OCI-LY3 (cell line): ENCODE results near the gene PPFIBP2.

Source experiments
- H2AFZ ChIP-seq: fragments of 200-600, 300-600 bp; shearing (Covaris generic); 2 replicates; pipeline ENCODE4 v1.6.0; 2014; ENCODE audit warnings: antibody characterized with exemption, low read depth, low read length
- H3K27ac ChIP-seq: fragments of 200-600, 300-600 bp; sonication (generic); 2 replicates; pipeline ENCODE4 v1.5.1; 2014; ENCODE audit warnings: mild to moderate bottlenecking, low read length, moderate library complexity, mixed read lengths
- H3K27me3 ChIP-seq: fragments of 200-600, 300-600 bp; sonication (generic); 2 replicates; pipeline ENCODE4 v1.6.1; 2014; ENCODE audit warnings: low read depth, low read length, mixed read lengths
- H3K36me3 ChIP-seq: fragments of 200-600, 300-600 bp; sonication (generic); replicated peaks from 2 replicates; pipeline ENCODE3; 2014; ENCODE audit warnings: low read depth, low read length, mixed read lengths
- H3K4me1 ChIP-seq: fragments of 300-600, 200-600 bp; sonication (generic); 2 replicates; pipeline ENCODE4 v1.6.1; 2014; ENCODE audit warnings: low read length, mixed read lengths
- H3K4me2 ChIP-seq: fragments of 200-600, 300-600 bp; sonication (generic); 2 replicates; pipeline ENCODE4 v1.6.1; 2014; ENCODE audit warnings: low read length, mixed read lengths
- H3K4me3 ChIP-seq: fragments of 300-600, 200-600 bp; sonication (generic); 2 replicates; pipeline ENCODE4 v1.5.1; 2014; ENCODE audit warnings: antibody characterized with exemption, mild to moderate bottlenecking, low read length, moderate library complexity
- H3K79me2 ChIP-seq: fragments of 300-600, 200-600 bp; shearing (Covaris generic); 2 replicates; pipeline ENCODE4 v1.6.1; 2014; ENCODE audit warnings: mild to moderate bottlenecking, low read length, mixed read lengths
- H3K9ac ChIP-seq: fragments of 300-600, 200-600 bp; shearing (Covaris generic); 2 replicates; pipeline ENCODE4 v1.6.0; 2014; ENCODE audit warnings: mild to moderate bottlenecking, low read length, moderate library complexity
- H3K9me3 ChIP-seq: fragments of 200-600, 300-600 bp; shearing (Covaris generic); 2 replicates; pipeline ENCODE4 v1.6.1; 2014; ENCODE audit warnings: low read length, mixed read lengths; ENCODE audit not compliant: insufficient read depth
- H4K20me1 ChIP-seq: fragments of 200-600, 300-600 bp; sonication (generic); 2 replicates; pipeline ENCODE4 v1.6.1; 2016; ENCODE audit warnings: low read length, mixed read lengths; ENCODE audit not compliant: insufficient read depth
- EZH2phosphoT487 ChIP-seq: fragments of 200-600 bp; shearing (Covaris generic); IDR thresholded peaks from 2 replicates; pipeline ENCODE4 v1.6.1; 2018; ENCODE audit warnings: antibody characterized with exemption, mixed run types, low read depth
- TF ChIP-seq, protein P1 (sequence below): fragments of 200-600, 300-600 bp; sonication (generic); IDR thresholded peaks from 2 replicates; pipeline ENCODE4 v1.5.1; 2014; ENCODE audit warnings: antibody characterized with exemption, low read length, low read depth

The PPFIBP2 gene

GRCh38 chr11:7617032-7617431, 103.2 kb downstream of the PPFIBP2 start:
- H3K4me2 ChIP-seq: no peak overlapping the region
- peaks cover 40% of the 10 kb centered on the region for H3K36me3 ChIP-seq
- no peaks in the 10 kb centered on the region for H3K9me3 ChIP-seq
- no peak overlapping the region for H3K9ac ChIP-seq
- no peak overlapping the region for H3K4me3 ChIP-seq
- H4K20me1 ChIP-seq: 0 out of 2 replicates have a peak, but pooled peaks cover 3% of the 10 kb centered on the region
- H3K27me3 ChIP-seq: no peaks in the 10 kb centered on the region
- no peak overlapping the region for H2AFZ ChIP-seq
- H3K79me2 ChIP-seq: no peaks in the 10 kb centered on the region
- no peak for TF ChIP-seq EZH2phosphoT487
- TF ChIP-seq, protein P1, sequence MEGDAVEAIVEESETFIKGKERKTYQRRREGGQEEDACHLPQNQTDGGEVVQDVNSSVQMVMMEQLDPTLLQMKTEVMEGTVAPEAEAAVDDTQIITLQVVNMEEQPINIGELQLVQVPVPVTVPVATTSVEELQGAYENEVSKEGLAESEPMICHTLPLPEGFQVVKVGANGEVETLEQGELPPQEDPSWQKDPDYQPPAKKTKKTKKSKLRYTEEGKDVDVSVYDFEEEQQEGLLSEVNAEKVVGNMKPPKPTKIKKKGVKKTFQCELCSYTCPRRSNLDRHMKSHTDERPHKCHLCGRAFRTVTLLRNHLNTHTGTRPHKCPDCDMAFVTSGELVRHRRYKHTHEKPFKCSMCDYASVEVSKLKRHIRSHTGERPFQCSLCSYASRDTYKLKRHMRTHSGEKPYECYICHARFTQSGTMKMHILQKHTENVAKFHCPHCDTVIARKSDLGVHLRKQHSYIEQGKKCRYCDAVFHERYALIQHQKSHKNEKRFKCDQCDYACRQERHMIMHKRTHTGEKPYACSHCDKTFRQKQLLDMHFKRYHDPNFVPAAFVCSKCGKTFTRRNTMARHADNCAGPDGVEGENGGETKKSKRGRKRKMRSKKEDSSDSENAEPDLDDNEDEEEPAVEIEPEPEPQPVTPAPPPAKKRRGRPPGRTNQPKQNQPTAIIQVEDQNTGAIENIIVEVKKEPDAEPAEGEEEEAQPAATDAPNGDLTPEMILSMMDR: no peak
- H3K4me1 ChIP-seq: no peaks in the 10 kb centered on the region
- H3K27ac ChIP-seq: no peak overlapping the region

- H3K36me3 ChIP-seq: peaks cover 36% of the 10 kb centered on the region
- no peak overlapping the region for H3K27ac ChIP-seq
- no peak for TF ChIP-seq EZH2phosphoT487
- TF ChIP-seq, protein P1: no peak
- H3K79me2 ChIP-seq: no peaks in the 10 kb centered on the region
- no peak overlapping the region for H3K9ac ChIP-seq
- H3K27me3 ChIP-seq: no peaks in the 10 kb centered on the region
- 0 out of 2 replicates have a peak, but pooled peaks cover 3% of the 10 kb centered on the region for H4K20me1 ChIP-seq
- H3K4me3 ChIP-seq: no peak overlapping the region
- no peaks in the 10 kb centered on the region for H3K9me3 ChIP-seq
- H3K4me1 ChIP-seq: no peaks in the 10 kb centered on the region
- H3K4me2 ChIP-seq: no peak overlapping the region
- H2AFZ ChIP-seq: no peak overlapping the region
These were observed 105.5 kb downstream of the PPFIBP2 start for GRCh38 chr11:7619322-7619721.

DNA sequence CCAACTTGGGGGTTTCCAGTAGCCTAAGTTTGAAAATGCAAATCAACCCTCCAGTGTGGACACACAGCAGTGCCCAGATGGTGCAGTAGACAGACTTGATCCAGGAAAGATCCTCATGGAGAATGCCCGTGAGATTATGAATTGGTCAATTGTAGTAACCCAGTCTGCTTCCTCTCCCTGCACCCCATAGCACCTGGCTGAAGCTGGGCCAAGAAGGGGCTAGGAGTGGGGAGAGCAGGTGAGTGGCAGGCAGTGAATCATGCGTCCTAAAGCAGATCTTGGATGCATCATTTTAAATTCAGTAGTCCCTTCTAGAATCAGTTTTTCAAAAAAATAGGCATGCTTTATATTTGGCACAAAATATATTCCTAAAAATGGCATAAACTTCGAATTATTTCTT, 107.3 kb downstream of the PPFIBP2 start:
- TF ChIP-seq, protein P1: no peak
- TF ChIP-seq EZH2phosphoT487: no peak
- Histone ChIP-seq H3K27ac (no peak overlapping the region), H3K36me3 (peaks cover 41% of the 10 kb centered on the region), H3K4me3 (no peak overlapping the region), H3K27me3 (no peaks in the 10 kb centered on the region), H3K79me2 (no peaks in the 10 kb centered on the region), H3K4me1 (no peaks in the 10 kb centered on the region), H2AFZ (no peak overlapping the region), H3K9me3 (no peaks in the 10 kb centered on the region), H3K4me2 (no peak overlapping the region), H3K9ac (no peak overlapping the region), H4K20me1 (0 out of 2 replicates have a peak, but pooled peaks cover 3% of the 10 kb centered on the region)

GRCh38 chr11:7621554-7621953, 107.8 kb downstream of the PPFIBP2 start:
- no peak for TF ChIP-seq EZH2phosphoT487
- TF ChIP-seq, protein P1: no peak
- H3K4me2 ChIP-seq: no peak overlapping the region

More at GRCh38 chr11:7621554-7621953, 107.8 kb downstream of the PPFIBP2 start:
- Histone ChIP-seq H3K79me2 (no peaks in the 10 kb centered on the region), H3K27me3 (no peaks in the 10 kb centered on the region), H3K36me3 (peaks cover 41% of the 10 kb centered on the region), H3K9ac (no peak overlapping the region), H2AFZ (no peak overlapping the region), H3K27ac (no peak overlapping the region), H3K4me3 (no peak overlapping the region), H3K4me1 (no peaks in the 10 kb centered on the region), H3K9me3 (no peaks in the 10 kb centered on the region), H4K20me1 (0 out of 2 replicates have a peak, but pooled peaks cover 3% of the 10 kb centered on the region)
